Measurements from ENCODE around the gene FOSB. TPM values are rescaled to one million over a fixed set of nuclear protein-coding genes. Genes with fewer than 3 reads are reported as not detected.
"Not testable (repeated sequence)": the region's sequence is repeated elsewhere in the genome, so short reads cannot be mapped to it uniquely, and the experiment has no call there.

FOSB gene
- total and polyA plus RNA-seq, 2 experiments from 2014 or later, result 8.3 to 11.9 TPM

GRCh38 chr19:45423589-45424190 lies 44.1 kb upstream of the FOSB start, which contains the start of gene ERCC1:
TSS of gene ERCC1 (minus strand) at chr19:45423917. CDS start at chr19:45423374, 543 bp downstream.
- peak; percentile 96 for DNase-seq
- Histone ChIP-seq H3K79me2 (ENCODE audit: insufficient read depth) (peaks cover 21% of the 10 kb centered on the region), H3K27me3 (replicated peaks; ENCODE audit: insufficient read depth) (no peaks in the 10 kb centered on the region), H3K9me2 (ENCODE audit: insufficient read depth) (no peaks in the 10 kb centered on the region), H3F3A (ENCODE audit: insufficient read depth) (peaks cover 16% of the 10 kb centered on the region), H3K9me3 (ENCODE audit: low read depth) (no peaks in the 10 kb centered on the region), H2AFZ (peak within 1 kb of the TSS; percentile 45), H4K20me1 (ENCODE audit: insufficient read depth) (no peaks in the 10 kb centered on the region), H3K4me2 (ENCODE audit: unreplicated experiment) (peak within 1 kb of the TSS; percentile 69), H3K36me3 (ENCODE audit: low read depth) (no peaks in the 10 kb centered on the region), H3K9ac (peak within 1 kb of the TSS; percentile 90), H3K4me3 (peak within 1 kb of the TSS; percentile 84), H3K27ac (peak within 1 kb of the TSS; percentile 86), H3K4me1 (ENCODE audit: insufficient read depth) (peaks cover 34% of the 10 kb centered on the region)
- no peak for TF ChIP-seq EZH2phosphoT487 (IDR thresholded peaks at IDR 0.05; ENCODE audit: insufficient read depth, low read depth)
- no peak for TF ChIP-seq EZH2 (IDR thresholded peaks at IDR 0.05; ENCODE audit: insufficient read depth, poor library complexity, severe bottlenecking)
- WGBS, 2 experiments (ENCODE audit: low coverage in 1 of 2, low lambda C conversion rate in 2 of 2, missing lambda C conversion rate in 2 of 2), result 1 to 2% methylated on average over 25 to 37 of the region's 37 CpGs
- in situ Hi-C loops (cut with MboI), result no loop called here

GRCh38 chr19:45424191-45425058 lies 43.4 kb upstream of the FOSB start:
- H2AFZ ChIP-seq, result peak overlapping the region; percentile 45
- H3K27me3 ChIP-seq (replicated peaks; ENCODE audit: insufficient read depth), result no peaks in the 10 kb centered on the region
- peak overlapping the region; percentile 90 for H3K9ac ChIP-seq
- H3F3A ChIP-seq (ENCODE audit: insufficient read depth), result peaks cover 22% of the 10 kb centered on the region
- peak overlapping the region; percentile 86 for H3K27ac ChIP-seq
- peak overlapping the region; percentile 84 for H3K4me3 ChIP-seq
- in situ Hi-C loops (cut with MboI), result no loop called here
- TF ChIP-seq EZH2phosphoT487 (IDR thresholded peaks at IDR 0.05; ENCODE audit: insufficient read depth, low read depth) (no peak), EZH2 (IDR thresholded peaks at IDR 0.05; ENCODE audit: insufficient read depth, poor library complexity, severe bottlenecking) (no peak)
- DNase-seq, result peak; percentile 97
- 4 to 7% methylated on average over 23 to 24 of the region's 24 CpGs for WGBS, 2 experiments (ENCODE audit: low coverage in 1 of 2, low lambda C conversion rate in 2 of 2, missing lambda C conversion rate in 2 of 2)
- peaks cover 38% of the 10 kb centered on the region for H3K4me1 ChIP-seq (ENCODE audit: insufficient read depth)
- peak overlapping the region; percentile 69 for H3K4me2 ChIP-seq (ENCODE audit: unreplicated experiment)
- peaks cover 21% of the 10 kb centered on the region for H3K79me2 ChIP-seq (ENCODE audit: insufficient read depth)
- no peaks in the 10 kb centered on the region for H3K9me2 ChIP-seq (ENCODE audit: insufficient read depth)
- H3K36me3 ChIP-seq (ENCODE audit: low read depth), result no peaks in the 10 kb centered on the region
- no peaks in the 10 kb centered on the region for H4K20me1 ChIP-seq (ENCODE audit: insufficient read depth)
- H3K9me3 ChIP-seq (ENCODE audit: low read depth), result no peaks in the 10 kb centered on the region

GRCh38 chr19:45428384-45429231 lies 39.2 kb upstream of the FOSB start:
- peaks cover 1% of the 10 kb centered on the region; the same call in 1 of the 2 replicates for H3K79me2 ChIP-seq (ENCODE audit: insufficient read depth)
- H3F3A ChIP-seq (ENCODE audit: insufficient read depth), result peaks cover 32% of the 10 kb centered on the region
- peak overlapping the region; percentile 80 for H3K4me2 ChIP-seq (ENCODE audit: unreplicated experiment)
- peak overlapping the region; percentile 88 for H2AFZ ChIP-seq
- H3K4me1 ChIP-seq (ENCODE audit: insufficient read depth), result peaks cover 29% of the 10 kb centered on the region
- H3K9ac ChIP-seq, result peak overlapping the region; percentile 88
- H3K27me3 ChIP-seq (replicated peaks; ENCODE audit: insufficient read depth), result no peaks in the 10 kb centered on the region
- WGBS, 2 experiments (ENCODE audit: low coverage in 1 of 2, low lambda C conversion rate in 2 of 2, missing lambda C conversion rate in 2 of 2), result 4 to 8% methylated on average over 39 to 62 of the region's 73 CpGs
- H3K27ac ChIP-seq, result peak overlapping the region; percentile 86
- H4K20me1 ChIP-seq (ENCODE audit: insufficient read depth), result no peaks in the 10 kb centered on the region
- peak overlapping the region; percentile 78 for H3K4me3 ChIP-seq
- in situ Hi-C loops (cut with MboI), result no loop called here
- no peaks in the 10 kb centered on the region for H3K9me3 ChIP-seq (ENCODE audit: low read depth)
- no peaks in the 10 kb centered on the region for H3K9me2 ChIP-seq (ENCODE audit: insufficient read depth)
- DNase-seq, result peak; percentile 85
- TF ChIP-seq EZH2 (IDR thresholded peaks at IDR 0.05; ENCODE audit: insufficient read depth, poor library complexity, severe bottlenecking) (no peak), EZH2phosphoT487 (IDR thresholded peaks at IDR 0.05; ENCODE audit: insufficient read depth, low read depth) (no peak)
- H3K36me3 ChIP-seq (ENCODE audit: low read depth), result no peaks in the 10 kb centered on the region

- WGBS, 2 experiments (ENCODE audit: low coverage in 1 of 2, low lambda C conversion rate in 2 of 2, missing lambda C conversion rate in 2 of 2), result 87 to 96% methylated on average over 11 of the region's 11 CpGs
- H3K9me2 ChIP-seq (ENCODE audit: insufficient read depth); H3K27me3 ChIP-seq (replicated peaks; ENCODE audit: insufficient read depth); H3K9me3 ChIP-seq (ENCODE audit: low read depth); DNase-seq; H3K79me2 ChIP-seq (ENCODE audit: insufficient read depth); H4K20me1 ChIP-seq (ENCODE audit: insufficient read depth); H3K4me3 ChIP-seq; H3K36me3 ChIP-seq (ENCODE audit: low read depth); H3K4me2 ChIP-seq (ENCODE audit: unreplicated experiment); H2AFZ ChIP-seq; H3K9ac ChIP-seq; in situ Hi-C loops (cut with MboI): not testable (repeated sequence)
- Histone ChIP-seq H3K4me1 (ENCODE audit: insufficient read depth) (peaks cover 20% of the 10 kb centered on the region), H3K27ac (peak overlapping the region; percentile 86; the same call in 1 of the 2 replicates), H3F3A (ENCODE audit: insufficient read depth) (peaks cover 28% of the 10 kb centered on the region)
Observed at GRCh38 chr19:45429896-45430295, 37.9 kb upstream of the FOSB start.

GRCh38 chr19:45431008-45431407 lies 36.8 kb upstream of the FOSB start:
- H3K4me1 ChIP-seq (ENCODE audit: insufficient read depth); H3K36me3 ChIP-seq (ENCODE audit: low read depth); H4K20me1 ChIP-seq (ENCODE audit: insufficient read depth); H2AFZ ChIP-seq; H3K27me3 ChIP-seq (replicated peaks; ENCODE audit: insufficient read depth); H3K79me2 ChIP-seq (ENCODE audit: insufficient read depth); H3K4me2 ChIP-seq (ENCODE audit: unreplicated experiment); in situ Hi-C loops (cut with MboI); H3K9me3 ChIP-seq (ENCODE audit: low read depth); H3K4me3 ChIP-seq; H3K9me2 ChIP-seq (ENCODE audit: insufficient read depth); H3K9ac ChIP-seq: not testable (repeated sequence)
- WGBS, 2 experiments (ENCODE audit: low coverage in 1 of 2, low lambda C conversion rate in 2 of 2, missing lambda C conversion rate in 2 of 2), result 24 to 25% methylated on average over 9 of the region's 9 CpGs
- Histone ChIP-seq H3K27ac (peak overlapping the region; percentile 7; the same call in 1 of the 2 replicates), H3F3A (ENCODE audit: insufficient read depth) (peaks cover 17% of the 10 kb centered on the region)
- DNase-seq, result peak; percentile 68

GRCh38 chr19:45432543-45432942 lies 35.3 kb upstream of the FOSB start:
- H3K4me3 ChIP-seq; H3K9me2 ChIP-seq (ENCODE audit: insufficient read depth); H3K9me3 ChIP-seq (ENCODE audit: low read depth); H3K79me2 ChIP-seq (ENCODE audit: insufficient read depth); H3K4me1 ChIP-seq (ENCODE audit: insufficient read depth); H3K4me2 ChIP-seq (ENCODE audit: unreplicated experiment); H3K9ac ChIP-seq; H2AFZ ChIP-seq; H3K27me3 ChIP-seq (replicated peaks; ENCODE audit: insufficient read depth); in situ Hi-C loops (cut with MboI); DNase-seq; H3K36me3 ChIP-seq (ENCODE audit: low read depth); H4K20me1 ChIP-seq (ENCODE audit: insufficient read depth); H3K27ac ChIP-seq: not testable (repeated sequence)
- H3F3A ChIP-seq (ENCODE audit: insufficient read depth), result peaks cover 16% of the 10 kb centered on the region
- 85 to 88% methylated on average over 8 of the region's 8 CpGs for WGBS, 2 experiments (ENCODE audit: low coverage in 1 of 2, low lambda C conversion rate in 2 of 2, missing lambda C conversion rate in 2 of 2)
